Calu3 (cell line): ENCODE results near the gene CSRP1. TPM values are rescaled to one million over a fixed set of nuclear protein-coding genes. Genes with fewer than 3 reads are reported as not detected.

ENCODE experiments used
- BruUV-seq: library from RNA; stranded (reverse); fragments of 400-500 nt; replicated peaks from 2 replicates; lab custom pipeline; 2021; lab: Mats Ljungman, UMichigan
- CTCF ChIA-PET: fragments of 300-600 bp; sonication (Branson Sonifier 250); formaldehyde crosslinking; loops from one replicate; lab custom pipeline; 2022; ENCODE audit warnings: antibody characterized with exemption; lab: Charles Lee
- DNase-seq: peaks from one replicate; pipeline ENCODE4 v3.0.0; 2022
- H3K27ac Mint-ChIP-seq: one replicate; pipeline ENCODE4 v1.8.0; 2022; ENCODE audit warnings: mixed read lengths; ENCODE audit not compliant: unreplicated experiment
- H3K27me3 Mint-ChIP-seq: one replicate; pipeline ENCODE4 v1.8.0; 2022; ENCODE audit warnings: mixed read lengths; ENCODE audit not compliant: unreplicated experiment
- H3K36me3 Mint-ChIP-seq: one replicate; pipeline ENCODE4 v1.8.0; 2022; ENCODE audit warnings: mild to moderate bottlenecking, moderate library complexity, mixed read lengths; ENCODE audit not compliant: insufficient read depth, unreplicated experiment
- H3K4me1 Mint-ChIP-seq: one replicate; pipeline ENCODE4 v1.8.0; 2022; ENCODE audit warnings: mild to moderate bottlenecking, low read depth, mixed read lengths; ENCODE audit not compliant: unreplicated experiment
- H3K4me3 Mint-ChIP-seq: one replicate; pipeline ENCODE4 v1.8.0; 2022; ENCODE audit warnings: mild to moderate bottlenecking, low read depth, moderate library complexity, mixed read lengths; ENCODE audit not compliant: unreplicated experiment
- H3K9me3 Mint-ChIP-seq: one replicate; pipeline ENCODE4 v1.8.0; 2022; ENCODE audit warnings: low read depth, mixed read lengths; ENCODE audit not compliant: unreplicated experiment
- intact Hi-C: fragments of 100-400 bp; cut with micrococcal nuclease; formaldehyde crosslinking; loops from one replicate; pipeline ENCODE4 v1.10.0; 2022; ENCODE audit not compliant: unreplicated experiment
- total RNA-seq: library from RNA; stranded (reverse); gene quantifications from 2 replicates; pipeline ENCODE4 v1.2.3, GENCODE V29; 2022
- TF ChIP-seq, protein P1 (sequence below): fragments of 200-600 bp; IDR thresholded peaks from one replicate; pipeline ENCODE4 v1.8.0; 2022; ENCODE audit warnings: antibody characterized with exemption; ENCODE audit not compliant: unreplicated experiment

CSRP1 gene
- total RNA-seq, 1 experiment from 2014 or later, result 69.9 TPM

DNA sequence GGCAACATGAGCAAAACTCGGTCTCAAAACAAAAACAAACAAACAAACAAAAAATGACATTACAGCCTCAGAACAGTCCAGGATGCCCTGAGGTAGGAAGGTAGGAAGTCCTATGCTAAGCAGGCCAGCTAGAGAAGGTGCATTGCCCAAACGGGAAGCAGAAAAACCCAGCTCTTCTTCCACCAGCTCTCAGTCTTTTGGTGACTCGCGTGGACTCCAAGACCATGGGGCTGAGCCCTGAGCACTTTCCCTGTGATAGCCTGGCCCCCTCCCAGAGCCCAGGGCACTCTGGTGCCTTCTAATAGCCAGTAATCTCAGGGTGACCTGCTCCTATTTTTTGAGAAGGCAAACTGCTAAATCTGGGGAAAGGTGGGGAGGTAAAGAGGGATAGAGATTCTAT is 54.1 kb downstream of the CSRP1 start:
- BruUV-seq, result no TSS peak
- CTCF ChIA-PET, result interaction anchor here (0.6 to 2.8 kb wide), 2 partner anchors 28 to 85 kb away, joined by 4 to 14 read pairs; no protein-coding TSS in a partner anchor
- intact Hi-C loops, result no loop called here
- Mint-ChIP-seq H3K27me3 (no peaks in the 10 kb centered on the region), H3K4me3 (no peak overlapping the region), H3K9me3 (no peaks in the 10 kb centered on the region), H3K36me3 (peaks cover 7% of the 10 kb centered on the region), H3K4me1 (peaks cover 49% of the 10 kb centered on the region), H3K27ac (no peak overlapping the region)
- TF ChIP-seq, protein P1, sequence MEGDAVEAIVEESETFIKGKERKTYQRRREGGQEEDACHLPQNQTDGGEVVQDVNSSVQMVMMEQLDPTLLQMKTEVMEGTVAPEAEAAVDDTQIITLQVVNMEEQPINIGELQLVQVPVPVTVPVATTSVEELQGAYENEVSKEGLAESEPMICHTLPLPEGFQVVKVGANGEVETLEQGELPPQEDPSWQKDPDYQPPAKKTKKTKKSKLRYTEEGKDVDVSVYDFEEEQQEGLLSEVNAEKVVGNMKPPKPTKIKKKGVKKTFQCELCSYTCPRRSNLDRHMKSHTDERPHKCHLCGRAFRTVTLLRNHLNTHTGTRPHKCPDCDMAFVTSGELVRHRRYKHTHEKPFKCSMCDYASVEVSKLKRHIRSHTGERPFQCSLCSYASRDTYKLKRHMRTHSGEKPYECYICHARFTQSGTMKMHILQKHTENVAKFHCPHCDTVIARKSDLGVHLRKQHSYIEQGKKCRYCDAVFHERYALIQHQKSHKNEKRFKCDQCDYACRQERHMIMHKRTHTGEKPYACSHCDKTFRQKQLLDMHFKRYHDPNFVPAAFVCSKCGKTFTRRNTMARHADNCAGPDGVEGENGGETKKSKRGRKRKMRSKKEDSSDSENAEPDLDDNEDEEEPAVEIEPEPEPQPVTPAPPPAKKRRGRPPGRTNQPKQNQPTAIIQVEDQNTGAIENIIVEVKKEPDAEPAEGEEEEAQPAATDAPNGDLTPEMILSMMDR, result no peak
- no peak for DNase-seq

DNA sequence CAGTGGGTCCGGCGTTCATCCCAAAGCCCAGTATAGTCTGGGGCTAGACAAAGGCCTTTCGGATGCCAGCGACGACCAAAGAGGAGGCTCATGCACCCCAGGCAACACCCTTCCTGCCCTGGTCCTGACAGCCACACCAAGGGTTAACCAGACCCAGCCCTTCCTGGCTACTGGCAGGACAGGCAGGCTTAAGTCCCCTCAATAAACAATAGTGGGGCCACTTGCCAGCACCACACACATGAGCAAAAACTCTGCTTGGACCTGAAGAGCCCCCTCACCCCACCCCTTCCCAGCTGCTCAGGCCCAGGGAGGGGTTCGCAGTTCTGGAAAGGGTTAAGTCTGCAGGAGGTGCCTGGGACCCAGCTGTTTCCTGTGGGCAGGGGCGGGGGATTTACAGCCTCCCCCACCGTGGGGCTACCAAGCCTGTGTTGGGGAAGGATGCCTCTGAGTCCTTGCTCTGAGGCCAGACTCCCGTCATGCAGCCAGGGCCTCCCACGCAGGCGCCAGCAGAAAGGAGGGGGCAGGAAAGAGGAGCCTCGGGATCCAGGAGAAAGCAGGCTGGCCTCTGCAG is 56.1 kb downstream of the CSRP1 start:
- H3K27me3 Mint-ChIP-seq, result no peaks in the 10 kb centered on the region
- CTCF ChIA-PET, result interaction anchor here (0.9 to 6.3 kb wide), 3 partner anchors 10 to 30 kb away, joined by 3 to 149 read pairs (median 65); partner anchors contain the start of gene PHLDA3
- peaks cover 8% of the 10 kb centered on the region for H3K36me3 Mint-ChIP-seq
- intact Hi-C loops, result no loop called here
- TF ChIP-seq, protein P1, result no peak
- H3K4me3 Mint-ChIP-seq, result no peak overlapping the region
- peaks cover 36% of the 10 kb centered on the region for H3K4me1 Mint-ChIP-seq
- H3K27ac Mint-ChIP-seq, result no peak overlapping the region
- no peaks in the 10 kb centered on the region for H3K9me3 Mint-ChIP-seq
- DNase-seq, result peak; percentile 26
- no TSS peak for BruUV-seq

DNA sequence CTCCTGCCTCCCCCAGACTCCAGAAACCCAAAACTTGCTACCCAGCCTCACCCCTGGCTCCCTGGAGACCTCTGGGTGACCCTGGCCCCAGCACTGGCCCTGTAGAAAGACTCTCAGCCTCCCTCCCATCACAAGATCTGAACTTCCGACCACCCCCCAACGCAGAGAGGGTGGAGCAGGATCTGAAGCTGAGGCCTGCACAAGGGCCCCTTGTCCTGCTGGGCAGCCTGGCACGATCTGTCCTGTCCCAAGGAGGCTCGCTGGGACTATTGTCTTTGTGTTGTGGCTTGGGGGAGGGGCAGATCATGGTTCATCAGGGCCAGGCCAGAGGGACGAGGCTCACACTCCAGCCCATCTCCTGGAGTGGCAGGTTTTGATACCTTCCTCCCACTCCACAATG is 57.9 kb downstream of the CSRP1 start:
- Mint-ChIP-seq H3K36me3 (peaks cover 8% of the 10 kb centered on the region), H3K27me3 (no peaks in the 10 kb centered on the region), H3K9me3 (no peaks in the 10 kb centered on the region), H3K4me3 (no peak overlapping the region), H3K27ac (peak overlapping the region; percentile 29), H3K4me1 (peaks cover 46% of the 10 kb centered on the region)
- TF ChIP-seq, protein P1, result no peak
- DNase-seq, result peak; percentile 43
- BruUV-seq, result no TSS peak
- CTCF ChIA-PET, result interaction anchor here (1.8 to 6.3 kb wide), 6 partner anchors 12 to 64 kb away, joined by 16 to 149 read pairs (median 46); partner anchors contain the start of gene PHLDA3
- intact Hi-C loops, result loop anchor here (1.0 kb wide), 2 partner anchors 31 to 64 kb away; no protein-coding TSS in a partner anchor

- H3K4me3 Mint-ChIP-seq, result no peak overlapping the region
- intact Hi-C loops, result loop anchor here (1.0 kb wide), 2 partner anchors 32 to 65 kb away; no protein-coding TSS in a partner anchor
- peaks cover 8% of the 10 kb centered on the region for H3K36me3 Mint-ChIP-seq
- TF ChIP-seq, protein P1, result peak; percentile 91
- peak overlapping the region; percentile 29 for H3K27ac Mint-ChIP-seq
- H3K9me3 Mint-ChIP-seq, result no peaks in the 10 kb centered on the region
- BruUV-seq, result no TSS peak
- no peaks in the 10 kb centered on the region for H3K27me3 Mint-ChIP-seq
- CTCF ChIA-PET, result interaction anchor here (0.6 to 6.3 kb wide), 16 partner anchors 9 to 1425 kb away, joined by 3 to 149 read pairs (median 5); partner anchors contain the start of gene PHLDA3
- H3K4me1 Mint-ChIP-seq, result peaks cover 46% of the 10 kb centered on the region
- DNase-seq, result peak; percentile 88
These were observed 58.7 kb downstream of the CSRP1 start for GRCh38 chr1:201447903-201448871.
